K562 (cell line): ENCODE data around the gene NAV2. TPM values are rescaled to one million over a fixed set of nuclear protein-coding genes. Genes with fewer than 3 reads are reported as not detected.

ENCODE experiments used
- NONO ChIP-seq, 2 experiments: fragments of 200-400 bp in 1 of 2; fragments of 450-650 bp in 1 of 2; formaldehyde crosslinking in 1 of 2; IDR thresholded peaks; 2 replicates each; pipeline ENCODE4 v1.6.1; 2017; ENCODE audit warnings: low read depth in 2 of 2, mild to moderate bottlenecking in 2 of 2, moderate library complexity in 2 of 2, low read length in 1 of 2
- PHF8 ChIP-seq: fragments of 200-600 bp; sonication (generic); IDR thresholded peaks from 2 replicates; pipeline ENCODE4 v1.6.1; 2012; ENCODE audit warnings: mixed run types, mild to moderate bottlenecking, inconsistent platforms, low read length, moderate library complexity, borderline replicate concordance
- ZNF583 ChIP-seq: fragments of 250-450 bp; sonication (Bioruptor Pico); IDR thresholded peaks from 2 replicates; pipeline ENCODE4 v1.4.0; 2020
- ZNF707 ChIP-seq: fragments of 250-450 bp; sonication (Bioruptor Pico); conservative IDR thresholded peaks from 2 replicates; pipeline ENCODE4 v1.8.0; 2022; ENCODE audit warnings: inconsistent platforms, mild to moderate bottlenecking, moderate library complexity
- polyA plus RNA-seq, 8 experiments: library from polyadenylated mRNA; depleted of rRNA in 4 of 8; stranded (reverse) in 5 of 8; unstranded in 3 of 8; fragments of >200 nt; fragmentation: Nextera tagmentation in 2 of 8; fragmentation: Illumina TruSeq in 1 of 8; extraction: Ambion mirVana in 2 of 8; extraction: Trizol in 1 of 8; gene quantifications; 2 replicates each; pipeline versions ENCODE4 v1.2.1 to v1.2.3, GENCODE V29; 2011 to 2014; ENCODE audit warnings: inconsistent platforms in 1 of 8, missing spikeins in 1 of 8
- total RNA-seq, 7 experiments: library from RNA; depleted of rRNA in 6 of 7; stranded (reverse); fragments of >200 nt in 6 of 7; fragmentation: Illumina TruSeq in 2 of 7; extraction: Trizol in 2 of 7; gene quantifications; 2 replicates each; pipeline versions ENCODE4 v1.2.1 to v1.2.3, GENCODE V29; 2011 to 2021; ENCODE audit warnings: low replicate concordance in 1 of 7
- TF ChIP-seq, protein P1 (sequence below), 2 experiments: fragments of 450-650 bp; IDR thresholded peaks; 2 replicates each; pipeline ENCODE4 v1.6.1; 2018; ENCODE audit warnings: mild to moderate bottlenecking in 2 of 2, low read depth in 1 of 2; ENCODE audit not compliant: partially characterized antibody in 2 of 2
- TF ChIP-seq, protein P2 (sequence below): sonication (generic); formaldehyde crosslinking; IDR thresholded peaks from 2 replicates; pipeline ENCODE4 v1.4.0; 2020; ENCODE audit warnings: mild to moderate bottlenecking, missing genetic modification reagents
- TF ChIP-seq, protein P3 (sequence below), 2 experiments: fragments of 450-650 bp; formaldehyde crosslinking in 1 of 2; IDR thresholded peaks; 2 replicates each; pipeline versions ENCODE4 v1.4.0 to v1.6.1; 2014 to 2020; ENCODE audit warnings: mild to moderate bottlenecking in 2 of 2, borderline replicate concordance in 1 of 2, low read depth in 1 of 2
- TF ChIP-seq, protein P4 (sequence below): sonication (generic); formaldehyde crosslinking; IDR thresholded peaks from 2 replicates; pipeline ENCODE4 v1.8.1; 2023; ENCODE audit warnings: mild to moderate bottlenecking, missing genetic modification reagents, moderate library complexity

NAV2 gene
- total and polyA plus RNA-seq, 9 of the 15 experiments (the other 6 are each of a cell fraction or from before 2014, with no cell fraction given): 0.03 to 0.35 (median 0.05) TPM

DNA sequence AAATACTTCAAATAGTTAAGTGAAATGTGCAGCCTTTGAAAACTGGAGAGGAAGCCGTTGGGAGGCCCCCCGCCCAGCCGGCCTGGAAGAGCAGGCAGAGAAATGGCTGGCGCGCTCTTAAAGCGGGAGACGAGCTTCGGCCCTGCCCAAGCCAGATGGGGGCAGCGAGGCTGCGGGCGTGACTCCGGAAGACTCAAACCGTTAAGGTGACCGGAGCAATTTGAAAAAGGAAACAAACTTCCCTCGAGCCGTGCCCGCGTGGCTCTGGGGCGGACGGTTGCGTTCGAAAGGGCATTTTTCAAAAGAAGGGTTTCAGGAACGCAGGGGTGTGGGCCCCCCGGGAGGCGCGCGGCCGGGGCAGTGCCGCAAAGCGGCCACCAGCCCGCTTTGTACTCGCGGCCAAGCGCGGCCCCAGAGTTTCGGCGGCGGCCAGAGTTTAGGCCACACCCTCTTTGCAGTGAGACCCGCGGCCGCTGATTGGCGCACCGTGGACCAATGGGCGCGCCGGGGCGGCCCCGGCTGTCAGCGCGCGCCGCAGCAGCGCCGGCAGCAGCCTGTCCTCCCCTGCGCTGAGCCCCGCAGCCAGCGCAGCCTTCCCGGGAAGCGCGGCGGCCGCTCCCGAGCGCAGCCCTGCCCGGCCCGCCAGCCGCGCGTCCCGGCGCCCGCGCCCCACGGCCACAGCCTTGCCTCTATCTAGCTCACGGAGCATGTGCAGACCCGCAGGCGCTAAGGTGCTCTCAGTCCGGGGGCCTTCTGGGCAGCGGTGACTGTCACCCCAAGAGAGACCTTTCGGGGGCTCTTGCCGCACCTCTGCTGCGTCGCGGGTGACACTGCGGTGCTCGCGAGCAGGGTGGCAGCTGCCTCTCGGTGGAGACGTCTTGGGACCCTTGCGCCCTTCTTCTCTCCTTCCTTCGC is at the start of gene NAV2 (continued):
- TF ChIP-seq, protein P1, sequence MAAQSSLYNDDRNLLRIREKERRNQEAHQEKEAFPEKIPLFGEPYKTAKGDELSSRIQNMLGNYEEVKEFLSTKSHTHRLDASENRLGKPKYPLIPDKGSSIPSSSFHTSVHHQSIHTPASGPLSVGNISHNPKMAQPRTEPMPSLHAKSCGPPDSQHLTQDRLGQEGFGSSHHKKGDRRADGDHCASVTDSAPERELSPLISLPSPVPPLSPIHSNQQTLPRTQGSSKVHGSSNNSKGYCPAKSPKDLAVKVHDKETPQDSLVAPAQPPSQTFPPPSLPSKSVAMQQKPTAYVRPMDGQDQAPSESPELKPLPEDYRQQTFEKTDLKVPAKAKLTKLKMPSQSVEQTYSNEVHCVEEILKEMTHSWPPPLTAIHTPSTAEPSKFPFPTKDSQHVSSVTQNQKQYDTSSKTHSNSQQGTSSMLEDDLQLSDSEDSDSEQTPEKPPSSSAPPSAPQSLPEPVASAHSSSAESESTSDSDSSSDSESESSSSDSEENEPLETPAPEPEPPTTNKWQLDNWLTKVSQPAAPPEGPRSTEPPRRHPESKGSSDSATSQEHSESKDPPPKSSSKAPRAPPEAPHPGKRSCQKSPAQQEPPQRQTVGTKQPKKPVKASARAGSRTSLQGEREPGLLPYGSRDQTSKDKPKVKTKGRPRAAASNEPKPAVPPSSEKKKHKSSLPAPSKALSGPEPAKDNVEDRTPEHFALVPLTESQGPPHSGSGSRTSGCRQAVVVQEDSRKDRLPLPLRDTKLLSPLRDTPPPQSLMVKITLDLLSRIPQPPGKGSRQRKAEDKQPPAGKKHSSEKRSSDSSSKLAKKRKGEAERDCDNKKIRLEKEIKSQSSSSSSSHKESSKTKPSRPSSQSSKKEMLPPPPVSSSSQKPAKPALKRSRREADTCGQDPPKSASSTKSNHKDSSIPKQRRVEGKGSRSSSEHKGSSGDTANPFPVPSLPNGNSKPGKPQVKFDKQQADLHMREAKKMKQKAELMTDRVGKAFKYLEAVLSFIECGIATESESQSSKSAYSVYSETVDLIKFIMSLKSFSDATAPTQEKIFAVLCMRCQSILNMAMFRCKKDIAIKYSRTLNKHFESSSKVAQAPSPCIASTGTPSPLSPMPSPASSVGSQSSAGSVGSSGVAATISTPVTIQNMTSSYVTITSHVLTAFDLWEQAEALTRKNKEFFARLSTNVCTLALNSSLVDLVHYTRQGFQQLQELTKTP (IDR thresholded peaks at IDR 0.05; ENCODE audit: low read depth in 1 of 2, partially characterized antibody in 2 of 2): peak in 1 of 2 experiments; percentile 16
- TF ChIP-seq, protein P2, sequence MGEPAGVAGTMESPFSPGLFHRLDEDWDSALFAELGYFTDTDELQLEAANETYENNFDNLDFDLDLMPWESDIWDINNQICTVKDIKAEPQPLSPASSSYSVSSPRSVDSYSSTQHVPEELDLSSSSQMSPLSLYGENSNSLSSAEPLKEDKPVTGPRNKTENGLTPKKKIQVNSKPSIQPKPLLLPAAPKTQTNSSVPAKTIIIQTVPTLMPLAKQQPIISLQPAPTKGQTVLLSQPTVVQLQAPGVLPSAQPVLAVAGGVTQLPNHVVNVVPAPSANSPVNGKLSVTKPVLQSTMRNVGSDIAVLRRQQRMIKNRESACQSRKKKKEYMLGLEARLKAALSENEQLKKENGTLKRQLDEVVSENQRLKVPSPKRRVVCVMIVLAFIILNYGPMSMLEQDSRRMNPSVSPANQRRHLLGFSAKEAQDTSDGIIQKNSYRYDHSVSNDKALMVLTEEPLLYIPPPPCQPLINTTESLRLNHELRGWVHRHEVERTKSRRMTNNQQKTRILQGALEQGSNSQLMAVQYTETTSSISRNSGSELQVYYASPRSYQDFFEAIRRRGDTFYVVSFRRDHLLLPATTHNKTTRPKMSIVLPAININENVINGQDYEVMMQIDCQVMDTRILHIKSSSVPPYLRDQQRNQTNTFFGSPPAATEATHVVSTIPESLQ: 0 out of 2 replicates have a peak, but pooled peaks have one; percentile 82
- TF ChIP-seq, protein P3, sequence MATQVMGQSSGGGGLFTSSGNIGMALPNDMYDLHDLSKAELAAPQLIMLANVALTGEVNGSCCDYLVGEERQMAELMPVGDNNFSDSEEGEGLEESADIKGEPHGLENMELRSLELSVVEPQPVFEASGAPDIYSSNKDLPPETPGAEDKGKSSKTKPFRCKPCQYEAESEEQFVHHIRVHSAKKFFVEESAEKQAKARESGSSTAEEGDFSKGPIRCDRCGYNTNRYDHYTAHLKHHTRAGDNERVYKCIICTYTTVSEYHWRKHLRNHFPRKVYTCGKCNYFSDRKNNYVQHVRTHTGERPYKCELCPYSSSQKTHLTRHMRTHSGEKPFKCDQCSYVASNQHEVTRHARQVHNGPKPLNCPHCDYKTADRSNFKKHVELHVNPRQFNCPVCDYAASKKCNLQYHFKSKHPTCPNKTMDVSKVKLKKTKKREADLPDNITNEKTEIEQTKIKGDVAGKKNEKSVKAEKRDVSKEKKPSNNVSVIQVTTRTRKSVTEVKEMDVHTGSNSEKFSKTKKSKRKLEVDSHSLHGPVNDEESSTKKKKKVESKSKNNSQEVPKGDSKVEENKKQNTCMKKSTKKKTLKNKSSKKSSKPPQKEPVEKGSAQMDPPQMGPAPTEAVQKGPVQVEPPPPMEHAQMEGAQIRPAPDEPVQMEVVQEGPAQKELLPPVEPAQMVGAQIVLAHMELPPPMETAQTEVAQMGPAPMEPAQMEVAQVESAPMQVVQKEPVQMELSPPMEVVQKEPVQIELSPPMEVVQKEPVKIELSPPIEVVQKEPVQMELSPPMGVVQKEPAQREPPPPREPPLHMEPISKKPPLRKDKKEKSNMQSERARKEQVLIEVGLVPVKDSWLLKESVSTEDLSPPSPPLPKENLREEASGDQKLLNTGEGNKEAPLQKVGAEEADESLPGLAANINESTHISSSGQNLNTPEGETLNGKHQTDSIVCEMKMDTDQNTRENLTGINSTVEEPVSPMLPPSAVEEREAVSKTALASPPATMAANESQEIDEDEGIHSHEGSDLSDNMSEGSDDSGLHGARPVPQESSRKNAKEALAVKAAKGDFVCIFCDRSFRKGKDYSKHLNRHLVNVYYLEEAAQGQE (IDR thresholded peaks at IDR 0.05; ENCODE audit: borderline replicate concordance): peak; percentile 30
- TF ChIP-seq, protein P3 (CRISPR knock-in tag; IDR thresholded peaks at IDR 0.05; ENCODE audit: low read depth): no peak
- no peak for TF ChIP-seq ZNF583
- TF ChIP-seq, protein P4, sequence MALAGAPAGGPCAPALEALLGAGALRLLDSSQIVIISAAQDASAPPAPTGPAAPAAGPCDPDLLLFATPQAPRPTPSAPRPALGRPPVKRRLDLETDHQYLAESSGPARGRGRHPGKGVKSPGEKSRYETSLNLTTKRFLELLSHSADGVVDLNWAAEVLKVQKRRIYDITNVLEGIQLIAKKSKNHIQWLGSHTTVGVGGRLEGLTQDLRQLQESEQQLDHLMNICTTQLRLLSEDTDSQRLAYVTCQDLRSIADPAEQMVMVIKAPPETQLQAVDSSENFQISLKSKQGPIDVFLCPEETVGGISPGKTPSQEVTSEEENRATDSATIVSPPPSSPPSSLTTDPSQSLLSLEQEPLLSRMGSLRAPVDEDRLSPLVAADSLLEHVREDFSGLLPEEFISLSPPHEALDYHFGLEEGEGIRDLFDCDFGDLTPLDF (CRISPR knock-in tag): peak; percentile 92
- peak in 1 of 2 experiments; percentile 95; a peak in 2 of 4 replicates for TF ChIP-seq NONO (IDR thresholded peaks at IDR 0.05; ENCODE audit: low read depth in 2 of 2, low read length in 1 of 2)
- TF ChIP-seq PHF8: peak; percentile 70
- no peak for TF ChIP-seq ZNF707 (CRISPR knock-in tag)
